ENCODE data around the gene RANBP3L. TPM values are rescaled to one million over a fixed set of nuclear protein-coding genes. Genes with fewer than 3 reads are reported as not detected.
"Not testable (repeated sequence)": the region's sequence is repeated elsewhere in the genome, so short reads cannot be mapped to it uniquely, and the experiment has no call there.

The RANBP3L gene
- polyA plus RNA-seq, 3 donors = 5.5 to 9.0 (median 5.6) TPM

- no peak for DNase-seq
These were observed 87.3 kb downstream of the RANBP3L start for GRCh38 chr5:36214436-36214835.

DNA sequence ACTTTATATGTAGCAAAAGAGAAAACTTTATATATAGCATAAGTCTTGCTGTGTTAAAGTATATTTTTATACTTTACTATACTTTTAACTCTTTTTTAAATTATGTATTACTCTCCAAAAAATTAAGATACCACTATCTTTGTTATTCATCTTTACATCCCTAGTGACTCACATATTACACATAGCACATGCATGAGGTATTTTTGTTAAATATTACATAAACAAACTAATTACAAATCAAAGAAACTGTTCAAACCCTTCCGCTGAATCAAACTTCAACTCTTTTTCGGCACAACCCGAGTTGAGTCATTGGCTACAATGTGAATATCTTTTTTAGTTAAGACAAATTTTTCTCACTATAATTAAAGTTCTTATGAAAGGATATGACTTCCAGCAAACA lies 92.0 kb downstream of the RANBP3L start:
- no peak for DNase-seq

GRCh38 chr5:36208786-36209185 lies 92.9 kb downstream of the RANBP3L start:
- no peak for DNase-seq

DNA sequence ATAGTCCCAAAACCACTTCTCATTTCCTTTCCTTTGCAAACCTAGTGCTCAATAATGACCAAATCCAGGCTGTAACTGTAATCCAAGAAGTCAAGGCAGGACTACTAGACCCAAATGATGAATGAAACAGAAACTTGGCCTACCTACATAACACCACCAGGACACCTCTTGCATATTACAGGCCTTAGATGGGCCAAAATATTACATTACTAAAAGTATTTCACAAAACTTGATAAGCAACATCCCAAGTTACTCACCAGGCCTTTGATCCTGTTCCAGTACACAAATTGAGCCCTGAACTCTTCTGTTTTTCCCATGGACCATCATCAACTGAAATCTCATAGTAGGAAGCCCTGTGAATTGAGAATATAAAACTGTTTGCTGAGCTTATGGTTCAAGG lies 94.8 kb downstream of the RANBP3L start:
- no peak for DNase-seq

- DNase-seq = no peak
These were observed 96.4 kb downstream of the RANBP3L start for GRCh38 chr5:36205329-36205728.

DNA sequence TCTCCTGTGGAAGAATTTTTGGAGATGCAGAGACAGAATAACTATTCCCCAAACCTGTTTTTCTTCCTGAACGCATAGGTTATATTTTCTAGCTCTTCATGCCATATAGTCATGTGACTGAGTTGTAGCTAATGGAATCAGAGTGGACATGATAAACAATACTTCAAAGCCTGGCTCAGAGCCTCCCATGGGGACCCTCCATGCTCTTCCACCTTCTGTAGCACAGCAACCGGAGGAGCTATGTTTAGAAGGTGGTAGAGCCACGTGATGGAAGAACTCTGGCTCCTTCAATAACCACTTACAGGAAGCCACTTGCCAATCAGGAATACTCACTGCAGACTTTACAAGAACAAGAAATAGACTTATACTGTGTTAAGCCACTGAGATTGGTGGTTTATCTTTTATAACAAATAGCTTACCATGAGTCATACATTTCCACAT lies 99.2 kb downstream of the RANBP3L start:
- DNase-seq = no peak

DNA sequence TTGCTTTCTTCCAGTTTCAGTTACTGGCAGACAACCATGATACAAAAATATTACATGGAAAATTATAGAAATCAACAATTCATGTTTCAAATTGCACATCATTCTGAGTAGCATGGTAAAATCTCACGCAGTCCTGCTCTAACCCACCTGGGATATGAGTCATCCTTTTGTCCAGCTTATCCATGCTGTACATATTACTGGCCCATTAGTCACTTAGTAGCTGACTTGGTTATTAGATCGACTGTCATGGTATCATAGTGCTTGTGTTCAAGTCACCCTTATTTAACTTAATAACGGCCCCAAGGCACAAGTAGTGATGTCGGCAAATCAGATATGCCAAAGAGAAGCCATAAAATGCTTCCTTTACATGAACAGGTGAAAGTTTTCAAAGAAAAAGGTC lies 101.2 kb downstream of the RANBP3L start:
- no peak for DNase-seq

GRCh38 chr5:36199620-36200019 lies 102.1 kb downstream of the RANBP3L start:
- DNase-seq = no peak

DNA sequence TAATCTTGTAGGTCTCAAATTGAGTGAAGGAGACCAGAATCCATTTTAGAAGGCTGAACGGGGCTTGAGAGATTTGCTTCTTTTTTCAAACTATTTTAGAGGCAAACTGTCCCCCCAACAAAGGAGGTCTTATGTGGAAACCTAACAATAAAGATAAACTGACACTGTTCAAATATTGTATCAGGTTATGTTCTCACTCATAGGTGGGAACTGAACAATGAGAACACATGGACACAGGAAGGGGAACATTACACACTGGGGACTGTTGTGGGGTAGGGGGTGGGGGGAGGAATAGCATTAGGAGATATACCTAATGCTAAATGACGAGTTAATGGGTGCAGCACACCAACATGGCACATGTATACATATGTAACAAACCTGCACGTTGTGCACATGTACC lies 102.9 kb downstream of the RANBP3L start:
- DNase-seq = not testable (repeated sequence)

Other genes starting within 250 kb of the RANBP3L start
- 10 to 100 TPM; 12.0 to 16.8 (median 16.0) TPM for gene UGT3A2, start 235.0 kb downstream of the RANBP3L start, polyA plus RNA-seq (ENCODE audit: insufficient read length in 3 of 3)
- 10 to 100 TPM; 13.9 to 19.6 (median 18.1) TPM for gene LMBRD2, start 150.0 kb downstream of the RANBP3L start, polyA plus RNA-seq (ENCODE audit: insufficient read length in 3 of 3)
- 10 to 100 TPM; 45.7 to 55.8 (median 50.0) TPM for gene SKP2, start 149.8 kb downstream of the RANBP3L start, polyA plus RNA-seq (ENCODE audit: insufficient read length in 3 of 3)
- 10 to 100 TPM; 41.4 to 59.5 (median 49.6) TPM for gene NADK2, start 60.0 kb downstream of the RANBP3L start, polyA plus RNA-seq (ENCODE audit: insufficient read length in 3 of 3)

Measured in renal pelvis (tissue), 4 donors.